Breast epithelium (tissue), 4 donors: ENCODE results near the gene SLC29A2. TPM values are rescaled to one million over a fixed set of nuclear protein-coding genes. Genes with fewer than 3 reads are reported as not detected.

Source experiments
- DNase-seq, 2 donors: peaks; one replicate each; pipeline ENCODE4 v3.0.0-alpha.2; 2019; ENCODE audit warnings: low spot score in 2 of 2
- H3K27ac ChIP-seq, 2 donors: fragments of 200-600 bp; sonication (generic) in 1 of 2; one replicate each; pipeline ENCODE4 v1.5.1; 2016 to 2019; ENCODE audit warnings: mild to moderate bottlenecking in 1 of 2
- H3K27me3 ChIP-seq, 2 donors: fragments of 200-600 bp; sonication (generic) in 1 of 2; one replicate each; pipeline versions ENCODE4 v1.5.1 to v1.6.0; 2017 to 2019; ENCODE audit warnings: control low read depth in 1 of 2, mild to moderate bottlenecking in 1 of 2
- H3K36me3 ChIP-seq: fragments of 200-600 bp; one replicate; pipeline ENCODE4 v1.5.1; 2019
- H3K4me1 ChIP-seq, 2 donors: fragments of 200-600 bp; sonication (generic); one replicate each; pipeline ENCODE4 v1.5.1; 2016 to 2019; ENCODE audit warnings: control low read depth in 1 of 2
- H3K4me3 ChIP-seq, 3 donors: fragments of 200-600 bp; sonication (generic); 1 replicate in 2 of 3; 2 replicates in 1 of 3; pipeline ENCODE4 v1.5.1; 2016 to 2019; ENCODE audit warnings: mild to moderate bottlenecking in 3 of 3, moderate library complexity in 2 of 3
- H3K9me3 ChIP-seq, 2 donors: fragments of 200-600 bp; sonication (generic) in 1 of 2; one replicate each; pipeline ENCODE4 v1.5.1; 2016 to 2019; ENCODE audit warnings: control low read depth in 1 of 2
- CTCF ChIP-seq, 3 donors: fragments of 450-650 bp; IDR thresholded peaks; one replicate each; pipeline ENCODE4 v1.5.1; 2016 to 2017; ENCODE audit warnings: antibody characterized with exemption in 3 of 3, mild to moderate bottlenecking in 3 of 3, moderate library complexity in 3 of 3
- POLR2A ChIP-seq: fragments of 450-650 bp; IDR thresholded peaks from one replicate; pipeline ENCODE4 v1.6.1; 2016; ENCODE audit warnings: antibody characterized with exemption, mild to moderate bottlenecking, moderate library complexity
- POLR2AphosphoS5 ChIP-seq, 3 donors: sonication (generic); formaldehyde crosslinking; IDR thresholded peaks; one replicate each; pipeline ENCODE4 v1.6.1; 2017; ENCODE audit warnings: antibody characterized with exemption in 3 of 3
- intact Hi-C: fragments of 100-400 bp; cut with DNase I; formaldehyde crosslinking; loops from one replicate; pipeline ENCODE4 v1.15.1; 2023; ENCODE audit warnings: low total_unique reads
- total RNA-seq, 3 donors: library from RNA; depleted of rRNA; stranded (reverse); fragments of >200 nt; gene quantifications; one replicate each; pipeline ENCODE4 v1.1.0, GENCODE V29; 2016

The SLC29A2 gene
- total RNA-seq, 3 donors from 2014 or later, result 4.9 to 7.5 (median 6.4) TPM

GRCh38 chr11:66314561-66315497 is 56.7 kb downstream of the SLC29A2 start:
- Histone ChIP-seq H3K27me3 (peaks cover 3% of the 10 kb centered on the region in 2 donors), H3K9me3 (no peaks in the 10 kb centered on the region), H3K4me1 (peaks cover 13 to 14% of the 10 kb centered on the region in 2 donors), H3K36me3 (no peaks in the 10 kb centered on the region), H3K27ac (peak overlapping the region; percentile 30 to 95), H3K4me3 (peak overlapping the region; percentile 53 to 77 (median 64))
- TF ChIP-seq POLR2A (no peak), POLR2AphosphoS5 (IDR thresholded peaks at IDR 0.05) (no peak), CTCF (IDR thresholded peaks at IDR 0.05) (no peak)
- no peak for DNase-seq
- intact Hi-C loops, result no loop called here

- intact Hi-C loops, result no loop called here
- no peak for DNase-seq
Measured at GRCh38 chr11:66314186-66314501, 57.4 kb downstream of the SLC29A2 start.

GRCh38 chr11:66313321-66314185 is 58.0 kb downstream of the SLC29A2 start:
- peaks cover 10 to 13% of the 10 kb centered on the region in 2 donors for H3K4me1 ChIP-seq
- intact Hi-C loops, result no loop called here

More at GRCh38 chr11:66314186-66314501, 57.4 kb downstream of the SLC29A2 start:
- no peak for TF ChIP-seq POLR2AphosphoS5 (IDR thresholded peaks at IDR 0.05)
- TF ChIP-seq CTCF (IDR thresholded peaks at IDR 0.05), result no peak
- no peak for TF ChIP-seq POLR2A
- H3K4me3 ChIP-seq, result peak overlapping the region; percentile 53 to 77 (median 64)
- H3K4me1 ChIP-seq, result peaks cover 13 to 14% of the 10 kb centered on the region in 2 donors
- H3K36me3 ChIP-seq, result no peaks in the 10 kb centered on the region
- no peaks in the 10 kb centered on the region for H3K9me3 ChIP-seq
- H3K27me3 ChIP-seq, result peaks cover 3% of the 10 kb centered on the region in 2 donors
- peak overlapping the region; percentile 83 to 95 for H3K27ac ChIP-seq

GRCh38 chr11:66312549-66313320 is 58.8 kb downstream of the SLC29A2 start:
- peaks cover 3 to 10% of the 10 kb centered on the region in 2 donors for H3K4me1 ChIP-seq
- intact Hi-C loops, result no loop called here
- H3K27ac ChIP-seq, result peak overlapping the region; percentile 83 to 95
- no peak for TF ChIP-seq CTCF (IDR thresholded peaks at IDR 0.05)
- no peak for TF ChIP-seq POLR2A
- TF ChIP-seq POLR2AphosphoS5 (IDR thresholded peaks at IDR 0.05), result peak in 1 of 3 donors; percentile 43
- no peaks in the 10 kb centered on the region for H3K36me3 ChIP-seq
- peaks cover 3% of the 10 kb centered on the region in 2 donors for H3K27me3 ChIP-seq
- H3K4me3 ChIP-seq, result peak overlapping the region; percentile 53 to 77 (median 64)
- no peaks in the 10 kb centered on the region for H3K9me3 ChIP-seq
- DNase-seq, result peak; percentile 94 to 97

More at GRCh38 chr11:66313321-66314185, 58.0 kb downstream of the SLC29A2 start:
- Histone ChIP-seq H3K9me3 (no peaks in the 10 kb centered on the region), H3K4me3 (peak overlapping the region; percentile 53 to 77 (median 64)), H3K36me3 (no peaks in the 10 kb centered on the region), H3K27ac (peak overlapping the region; percentile 83 to 95), H3K27me3 (peaks cover 3% of the 10 kb centered on the region in 2 donors)
- no peak for TF ChIP-seq CTCF (IDR thresholded peaks at IDR 0.05)
- no peak for TF ChIP-seq POLR2A
- no peak for TF ChIP-seq POLR2AphosphoS5 (IDR thresholded peaks at IDR 0.05)
- DNase-seq, result no peak

Other genes starting within 250 kb of the SLC29A2 start
- gene KLC2, start 114.1 kb downstream of the SLC29A2 start, total RNA-seq, result 10 to 100 TPM; 13.2 to 15.4 (median 14.1) TPM
- gene RAB1B, start 103.1 kb downstream of the SLC29A2 start, total RNA-seq, result 10 to 100 TPM; 87.2 to 99.4 (median 98.2) TPM
- under 1 TPM in 1 of 3 donors, not detected in 2; 0.48 TPM for gene CNIH2, start 93.6 kb downstream of the SLC29A2 start, total RNA-seq
- gene YIF1A, start 82.6 kb downstream of the SLC29A2 start, total RNA-seq, result 10 to 100 TPM; 56.8 to 61.4 (median 57.7) TPM
- gene TMEM151A, start 79.9 kb downstream of the SLC29A2 start, total RNA-seq, result 1 to 10 TPM in 1 of 3 donors, under 1 TPM in 2; 0.16 to 1.6 (median 0.33) TPM
- gene CD248, start 54.7 kb downstream of the SLC29A2 start, total RNA-seq, result 10 to 100 TPM; 17.3 to 69.1 (median 24.9) TPM
- 1 to 10 TPM; 3.2 to 6.6 (median 5.2) TPM for gene RIN1, start 35.3 kb downstream of the SLC29A2 start, total RNA-seq
- 10 to 100 TPM; 52.0 to 61.6 (median 54.3) TPM for gene BRMS1, start 26.7 kb downstream of the SLC29A2 start, total RNA-seq
- gene B4GAT1, start 24.1 kb downstream of the SLC29A2 start, total RNA-seq, result 10 to 100 TPM; 20.0 to 35.4 (median 30.1) TPM
- not detected for gene NPAS4, start 49.3 kb upstream of the SLC29A2 start, total RNA-seq
- gene MRPL11, start 67.1 kb upstream of the SLC29A2 start, total RNA-seq, result 10 to 100 TPM; 33.1 to 42.3 (median 36.8) TPM
- 10 to 100 TPM; 16.0 to 20.0 (median 18.6) TPM for gene PELI3, start 95.1 kb upstream of the SLC29A2 start, total RNA-seq
- gene DPP3, start 108.7 kb upstream of the SLC29A2 start, total RNA-seq, result 10 to 100 TPM; 16.5 to 24.3 (median 16.7) TPM
- 10 to 100 TPM; 51.5 to 79.5 (median 63.8) TPM for gene BBS1, start 138.9 kb upstream of the SLC29A2 start, total RNA-seq
- 10 to 100 TPM; 12.9 to 20.0 (median 14.1) TPM for gene ZDHHC24, start 174.3 kb upstream of the SLC29A2 start, total RNA-seq
- under 1 TPM in 2 of 3 donors, not detected in 1; under 0.01 to 0.16 TPM for gene ACTN3, start 175.1 kb upstream of the SLC29A2 start, total RNA-seq
- gene CTSF, start 196.8 kb upstream of the SLC29A2 start, total RNA-seq, result 100 to 1,000 TPM in 2 of 3 donors, 10 to 100 TPM in 1; 98.6 to 149 (median 116) TPM
- gene CCDC87, start 221.3 kb upstream of the SLC29A2 start, total RNA-seq, result under 1 TPM in 1 of 3 donors, not detected in 2; 0.15 TPM
- 10 to 100 TPM; 27.5 to 44.2 (median 33.1) TPM for gene CCS, start 221.4 kb upstream of the SLC29A2 start, total RNA-seq
- 10 to 100 TPM; 42.6 to 55.0 (median 54.6) TPM for gene RBM14, start 244.9 kb upstream of the SLC29A2 start, total RNA-seq